ENCODE data around the gene HINT2.

Gene HINT2

GRCh38 chr9:35792826-35793225 is 22.0 kb downstream of the HINT2 start:
- in situ Hi-C loops (cut with MboI; ENCODE audit: low pct_unique_long_range_greater_than_20kb, low sequenced_read_pairs, unreplicated experiment) = no loop called here
- TF ChIP-seq CTCF (IDR thresholded peaks at IDR 0.05; ENCODE audit: extremely low read depth, insufficient read depth, missing control alignments) = no peak
- no peak for DNase-seq (ENCODE audit: low spot score)

- DNase-seq (ENCODE audit: low spot score) = no peak
- no peak for TF ChIP-seq CTCF (IDR thresholded peaks at IDR 0.05; ENCODE audit: extremely low read depth, insufficient read depth, missing control alignments)
- in situ Hi-C loops (cut with MboI; ENCODE audit: low pct_unique_long_range_greater_than_20kb, low sequenced_read_pairs, unreplicated experiment) = no loop called here
These were observed 22.6 kb downstream of the HINT2 start for GRCh38 chr9:35792024-35792813.

- in situ Hi-C loops (cut with MboI; ENCODE audit: low pct_unique_long_range_greater_than_20kb, low sequenced_read_pairs, unreplicated experiment) = no loop called here
- DNase-seq (ENCODE audit: low spot score) = no peak
- TF ChIP-seq CTCF (IDR thresholded peaks at IDR 0.05; ENCODE audit: extremely low read depth, insufficient read depth, missing control alignments) = no peak
These were observed 23.4 kb downstream of the HINT2 start, which contains the start of gene NPR2 for GRCh38 chr9:35791297-35791921. Gene NPR2, plus strand, starts transcription at chr9:35791591. Its CDS starts 818 bp downstream, at chr9:35792409.

- in situ Hi-C loops (cut with MboI; ENCODE audit: low pct_unique_long_range_greater_than_20kb, low sequenced_read_pairs, unreplicated experiment) = no loop called here
- peak; percentile 88 for DNase-seq (ENCODE audit: low spot score)
- TF ChIP-seq CTCF (IDR thresholded peaks at IDR 0.05; ENCODE audit: extremely low read depth, insufficient read depth, missing control alignments) = peak; percentile 80
These were observed 24.2 kb downstream of the HINT2 start for GRCh38 chr9:35790385-35791296.

- DNase-seq (ENCODE audit: low spot score) = no peak
- in situ Hi-C loops (cut with MboI; ENCODE audit: low pct_unique_long_range_greater_than_20kb, low sequenced_read_pairs, unreplicated experiment) = no loop called here
- no peak for TF ChIP-seq CTCF (IDR thresholded peaks at IDR 0.05; ENCODE audit: extremely low read depth, insufficient read depth, missing control alignments)
These were observed 24.8 kb downstream of the HINT2 start for GRCh38 chr9:35790025-35790384.

GRCh38 chr9:35789541-35789940 is 25.3 kb downstream of the HINT2 start:
- no peak for DNase-seq (ENCODE audit: low spot score)
- in situ Hi-C loops (cut with MboI; ENCODE audit: low pct_unique_long_range_greater_than_20kb, low sequenced_read_pairs, unreplicated experiment) = no loop called here

More at GRCh38 chr9:35789541-35789940, 25.3 kb downstream of the HINT2 start:
- no peak for TF ChIP-seq CTCF (IDR thresholded peaks at IDR 0.05; ENCODE audit: extremely low read depth, insufficient read depth, missing control alignments)

All from GM13977 (cell line).